ENCODE data around the gene SMARCA2.

Gene SMARCA2

DNA sequence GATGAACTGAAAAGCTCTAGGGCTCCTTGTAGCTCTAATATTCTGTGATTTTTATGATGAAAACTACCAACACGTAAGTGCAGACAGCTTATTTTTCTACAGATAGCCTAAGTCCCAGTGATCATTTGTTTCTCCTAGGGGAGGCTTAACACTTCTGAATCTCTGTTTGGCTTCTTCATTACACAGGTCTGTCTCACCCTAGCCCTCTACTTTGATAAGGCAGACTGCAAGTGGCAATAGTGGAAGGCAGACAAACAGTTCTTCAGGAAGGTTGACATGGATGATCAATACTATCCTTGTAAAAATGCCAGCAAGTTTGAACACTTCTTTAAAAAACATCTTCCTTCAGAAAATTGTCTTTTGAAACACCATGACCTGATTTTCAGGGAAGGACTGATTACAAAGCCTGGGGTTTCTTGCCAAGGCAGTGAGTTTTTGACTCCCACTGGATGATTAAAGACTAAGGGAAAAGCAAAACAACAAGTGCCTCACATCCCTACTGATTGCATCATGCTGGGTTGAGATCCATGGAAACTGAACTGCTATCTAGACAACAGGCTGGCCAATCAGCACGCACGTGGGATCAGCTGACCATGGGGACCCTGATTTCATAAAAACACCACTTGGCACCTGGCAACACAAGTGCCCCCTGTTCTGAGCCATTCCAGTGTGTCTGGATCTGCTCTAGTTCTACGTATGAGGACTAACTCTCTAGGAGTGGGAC lies 212.2 kb downstream of the SMARCA2 start:
- no peak for DNase-seq

DNA sequence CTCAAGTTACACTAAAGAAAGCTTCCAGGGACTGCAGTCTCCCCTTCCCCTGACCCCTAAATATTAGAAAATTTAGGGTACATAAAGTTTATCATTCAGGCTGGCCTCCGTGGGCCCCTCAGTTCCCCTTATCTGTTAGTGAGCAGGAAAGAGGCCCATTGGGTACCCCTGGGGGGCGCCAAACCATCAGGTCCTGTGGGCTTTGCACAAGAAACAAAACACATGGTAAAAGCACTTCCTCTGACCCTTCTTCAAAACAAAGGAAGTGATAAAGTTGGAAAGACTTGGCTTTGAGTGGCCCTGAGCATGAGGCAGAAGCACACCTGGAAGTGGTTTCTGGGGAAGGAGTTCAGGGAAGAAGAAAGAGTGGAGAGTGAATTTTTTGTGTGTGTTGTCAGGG lies 213.0 kb downstream of the SMARCA2 start:
- no peak for DNase-seq

GRCh38 chr9:2228641-2229040 lies 213.5 kb downstream of the SMARCA2 start:
- no peak for DNase-seq

DNA sequence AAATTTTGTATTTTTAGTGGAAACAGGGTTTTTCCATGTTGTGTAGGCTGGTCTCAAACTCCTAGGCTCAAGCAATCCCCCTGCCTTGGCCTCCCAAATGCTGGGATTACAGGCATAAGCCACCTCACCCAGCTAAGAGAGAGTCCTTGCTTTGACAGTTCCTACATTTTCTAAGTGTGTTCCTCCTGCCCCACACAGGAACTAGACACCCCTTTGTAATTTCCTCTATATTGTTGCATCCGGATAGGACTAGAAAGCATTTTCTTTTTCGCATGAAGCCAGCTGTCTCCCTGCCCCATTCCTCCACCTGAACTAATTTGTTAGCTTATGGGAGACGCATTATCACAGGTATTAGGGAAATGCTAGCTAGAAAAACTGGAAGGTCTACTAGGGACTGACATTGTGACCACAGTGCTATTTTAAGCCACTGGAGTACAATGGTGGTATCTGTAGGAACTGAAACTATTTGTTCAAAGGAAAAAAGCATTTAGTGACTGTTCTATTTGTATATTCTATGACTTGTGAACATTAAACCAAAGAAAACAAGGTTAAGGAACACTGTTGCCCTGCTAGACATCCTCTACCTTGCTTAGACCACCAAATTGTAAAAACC lies 214.1 kb downstream of the SMARCA2 start:
- DNase-seq = no peak

GRCh38 chr9:2230362-2230761 lies 215.2 kb downstream of the SMARCA2 start:
- no peak for DNase-seq

GRCh38 chr9:2231101-2231500 lies 216.0 kb downstream of the SMARCA2 start:
- DNase-seq = no peak

GRCh38 chr9:2231829-2232228 lies 216.7 kb downstream of the SMARCA2 start:
- no peak for DNase-seq

DNA sequence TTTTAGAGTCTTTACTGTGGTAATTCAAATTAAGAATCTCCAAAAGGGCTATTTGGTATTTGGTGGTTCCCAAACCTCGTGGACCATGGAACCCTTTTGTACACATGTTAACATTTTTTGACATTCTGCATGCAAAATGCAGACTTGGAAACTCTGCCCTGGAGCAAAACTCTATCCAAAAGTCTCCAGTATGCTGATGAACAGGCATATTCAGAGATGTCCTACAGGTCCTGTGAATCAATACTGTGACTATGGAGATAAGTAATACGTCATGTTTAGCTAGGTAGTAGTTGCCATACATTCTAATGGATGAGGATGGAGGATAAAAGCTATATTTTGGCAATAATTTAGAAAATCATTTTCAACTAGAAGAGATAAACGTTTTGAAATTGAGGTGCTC lies 218.1 kb downstream of the SMARCA2 start:
- no peak for DNase-seq

GRCh38 chr9:2234371-2234893 lies 219.3 kb downstream of the SMARCA2 start:
- DNase-seq = no peak

DNA sequence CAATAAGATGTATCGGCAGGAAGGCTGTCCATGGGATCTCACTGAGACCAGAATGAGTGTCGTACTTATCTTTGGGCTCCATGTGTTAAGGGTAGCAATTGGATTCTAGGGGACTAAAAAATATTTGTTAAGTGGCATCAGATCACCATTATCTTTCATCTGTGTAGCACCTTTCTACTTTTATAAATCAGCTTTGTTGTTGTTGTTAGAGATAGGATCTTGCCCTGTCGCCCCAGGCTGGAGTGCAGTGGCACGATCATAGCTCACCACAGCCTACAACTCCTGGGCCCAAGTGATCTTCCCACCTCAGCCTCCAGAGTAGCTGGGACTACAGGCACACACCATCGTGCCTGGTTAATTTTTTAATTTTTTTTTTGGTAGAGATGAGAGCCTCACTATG lies 220.5 kb downstream of the SMARCA2 start:
- DNase-seq = no peak

GRCh38 chr9:2236850-2237249 lies 221.7 kb downstream of the SMARCA2 start:
- DNase-seq = no peak

GRCh38 chr9:2241461-2241835 lies 226.3 kb downstream of the SMARCA2 start:
- no peak for DNase-seq

DNA sequence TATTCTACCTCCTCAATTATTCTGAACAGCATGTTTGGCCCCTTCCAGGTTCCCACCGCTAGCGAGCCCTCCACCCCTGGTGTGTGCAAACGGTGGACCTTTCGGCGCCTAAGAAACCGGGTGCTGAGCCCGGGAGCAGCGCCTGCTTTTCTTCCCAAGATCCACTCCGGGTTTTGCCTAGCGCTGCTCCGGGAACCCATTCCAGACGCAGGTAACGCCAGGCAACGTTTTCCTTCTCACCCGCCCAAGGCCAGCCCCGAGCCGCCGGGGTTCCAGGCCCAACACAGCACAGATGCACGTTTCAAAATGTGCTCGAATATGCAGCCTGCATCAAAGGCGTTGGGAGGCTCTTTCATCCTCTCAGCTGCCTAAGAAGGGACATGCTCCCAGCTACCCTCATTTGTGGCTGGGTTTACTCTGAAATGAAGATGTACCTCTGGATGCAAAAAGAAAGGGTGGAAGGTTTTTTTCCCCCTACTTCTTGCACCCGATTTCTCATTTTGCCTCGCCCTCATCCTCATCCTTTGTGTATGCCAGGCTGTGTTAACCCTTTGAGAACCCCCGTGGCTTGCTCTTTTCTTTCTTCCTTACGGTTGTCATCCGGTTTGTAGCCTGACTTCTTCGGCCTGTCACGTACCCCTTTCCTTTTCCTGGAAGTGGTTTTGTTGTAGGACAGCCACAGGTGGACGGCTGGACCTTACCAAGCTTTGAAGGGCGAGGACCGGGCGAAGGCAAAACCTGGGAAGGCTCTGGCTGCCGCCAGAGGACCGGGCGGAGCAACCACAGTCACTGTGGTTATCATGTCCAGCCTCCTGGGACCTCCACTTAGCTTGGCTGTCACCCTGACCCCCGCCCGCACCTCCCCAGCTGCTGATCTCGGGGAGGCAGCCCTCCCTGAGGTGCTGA lies 226.9 kb downstream of the SMARCA2 start:
- DNase-seq = peak; percentile 38

GRCh38 chr9:2242831-2243330 lies 227.7 kb downstream of the SMARCA2 start:
- no peak for DNase-seq
